ENCODE measurements around the gene SNX5.

The SNX5 gene

DNA sequence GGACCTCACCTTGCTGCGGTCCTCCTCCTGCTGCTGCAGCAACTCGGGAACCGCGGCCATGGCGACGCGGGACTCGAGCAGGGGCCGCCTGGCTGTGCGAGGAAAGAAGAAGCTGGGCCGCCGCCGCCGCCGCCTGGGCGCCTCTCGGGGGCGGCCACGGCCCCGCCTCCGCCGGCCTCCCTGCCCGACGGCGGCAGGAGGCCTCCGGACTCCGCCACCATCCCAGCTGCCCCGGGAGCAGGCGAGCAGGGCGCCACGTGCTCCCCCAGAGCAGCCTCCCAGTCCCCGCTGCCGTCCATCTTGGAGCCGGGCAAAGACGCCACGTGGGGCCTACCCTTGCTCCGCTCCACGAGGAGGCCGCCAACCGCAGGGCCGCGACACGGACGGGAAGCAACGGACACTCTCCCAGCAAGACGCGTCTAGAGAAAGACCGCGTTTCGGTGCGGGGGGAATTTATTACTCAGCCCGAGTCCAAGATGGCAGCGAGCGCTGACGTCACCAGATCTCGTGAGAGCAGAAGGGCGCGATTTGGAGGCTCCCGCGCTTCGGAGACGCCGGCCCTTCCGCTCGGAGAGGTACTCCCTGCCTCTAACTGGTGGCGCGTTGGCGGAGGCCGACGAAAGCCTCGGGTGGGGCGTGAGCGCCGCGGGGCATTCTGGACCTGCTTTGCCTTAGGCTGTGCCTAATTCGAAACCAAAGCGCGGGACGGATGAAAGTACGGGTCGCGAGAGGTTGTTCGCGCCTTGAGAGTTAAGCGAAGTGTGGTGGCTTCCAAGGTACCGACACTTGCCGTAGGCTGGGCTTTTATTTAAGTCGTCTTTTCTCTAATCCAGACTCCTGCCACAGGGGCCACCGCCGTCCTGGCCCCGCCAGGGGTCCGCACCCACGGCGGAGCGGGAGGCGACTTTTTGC is at the start of gene SNX5, which contains the start of gene MGME1:
Gene SNX5, minus strand, starts transcription at position 429 of the 912 bp plus-strand sequence. Its CDS starts 369 bp downstream, at position 60.
Gene MGME1, plus strand, starts transcription at position 653 of the 912 bp plus-strand sequence. CDS start 842 bp downstream, outside the sequence.
- peak; percentile 94 to 95 for ATAC-seq

DNA sequence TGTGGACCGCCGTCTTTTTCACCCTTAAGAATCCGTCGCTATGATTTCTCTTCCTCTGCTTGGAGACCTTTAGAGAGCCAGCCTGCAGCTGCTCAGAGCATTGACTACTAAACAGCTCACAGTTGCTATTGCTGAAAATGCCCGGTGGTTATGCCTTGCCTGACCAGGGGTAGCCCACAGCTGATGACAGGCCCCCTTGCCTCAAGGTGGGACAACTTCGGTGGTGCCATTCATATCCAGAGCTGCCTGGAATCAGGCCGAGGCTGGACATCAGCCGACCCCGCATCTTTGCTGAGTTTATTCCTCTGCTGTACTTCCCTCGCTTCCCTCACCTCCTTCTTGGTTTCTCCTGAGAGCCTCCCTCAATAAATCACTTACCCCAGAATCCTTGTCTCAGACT is 49.5 kb upstream of the SNX5 start:
- no peak for ATAC-seq

DNA sequence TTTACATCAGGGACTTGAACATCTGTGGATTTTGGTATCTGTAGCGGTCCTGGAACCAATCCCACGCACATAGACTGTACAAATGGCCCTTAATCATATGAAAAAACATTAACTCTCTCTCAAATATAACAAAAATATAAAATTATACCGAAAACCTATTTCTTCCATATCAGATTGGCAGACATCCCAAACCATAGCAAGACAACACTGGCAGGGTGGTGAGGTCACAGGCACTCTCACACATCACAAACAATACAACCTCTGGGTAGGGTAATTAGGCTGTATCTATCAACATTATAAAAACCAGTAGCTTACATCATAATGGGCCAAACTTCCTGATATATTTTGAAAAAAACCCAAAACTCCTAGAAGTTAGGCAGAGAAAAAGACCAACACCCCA is 48.2 kb upstream of the SNX5 start:
- ATAC-seq = no peak

DNA sequence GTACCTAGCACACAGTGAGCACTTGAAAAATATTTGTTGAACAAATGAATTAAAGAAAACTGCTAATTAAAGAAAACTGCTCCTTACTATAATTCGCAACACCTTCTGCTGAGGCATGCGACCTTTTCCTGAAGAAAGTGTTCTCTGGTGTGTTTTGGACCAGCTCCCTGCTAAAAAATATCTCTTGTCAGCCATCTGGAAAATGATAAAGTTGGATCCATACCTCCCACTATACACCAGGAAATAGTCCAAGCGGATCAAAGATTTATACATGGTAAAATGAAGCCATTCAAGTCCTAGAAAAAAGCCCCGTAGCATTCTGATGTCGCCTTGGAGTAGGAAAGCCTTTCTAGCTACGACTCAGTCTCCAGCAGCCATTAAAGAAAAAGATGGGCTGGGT is 45.8 kb upstream of the SNX5 start:
- no peak for ATAC-seq

DNA sequence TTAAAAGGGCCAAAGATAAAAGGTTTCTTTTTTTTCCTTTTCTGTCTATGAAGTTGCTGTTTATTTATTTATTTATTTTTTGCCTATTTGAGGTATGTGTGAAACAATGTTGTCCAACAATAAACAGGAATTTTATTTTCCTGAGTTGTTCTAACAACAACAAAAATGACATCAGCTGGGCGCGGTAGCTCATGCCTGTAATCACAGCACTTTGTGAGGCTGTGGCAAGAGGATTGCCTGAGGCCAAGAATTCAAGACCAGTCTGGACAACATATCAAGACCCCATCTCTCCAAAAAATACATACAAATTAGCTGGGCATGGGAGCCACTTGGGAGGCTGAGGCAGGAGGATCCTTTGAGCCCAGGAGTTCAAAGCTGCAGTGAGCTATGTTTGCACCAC is 44.3 kb upstream of the SNX5 start:
- no peak for ATAC-seq

DNA sequence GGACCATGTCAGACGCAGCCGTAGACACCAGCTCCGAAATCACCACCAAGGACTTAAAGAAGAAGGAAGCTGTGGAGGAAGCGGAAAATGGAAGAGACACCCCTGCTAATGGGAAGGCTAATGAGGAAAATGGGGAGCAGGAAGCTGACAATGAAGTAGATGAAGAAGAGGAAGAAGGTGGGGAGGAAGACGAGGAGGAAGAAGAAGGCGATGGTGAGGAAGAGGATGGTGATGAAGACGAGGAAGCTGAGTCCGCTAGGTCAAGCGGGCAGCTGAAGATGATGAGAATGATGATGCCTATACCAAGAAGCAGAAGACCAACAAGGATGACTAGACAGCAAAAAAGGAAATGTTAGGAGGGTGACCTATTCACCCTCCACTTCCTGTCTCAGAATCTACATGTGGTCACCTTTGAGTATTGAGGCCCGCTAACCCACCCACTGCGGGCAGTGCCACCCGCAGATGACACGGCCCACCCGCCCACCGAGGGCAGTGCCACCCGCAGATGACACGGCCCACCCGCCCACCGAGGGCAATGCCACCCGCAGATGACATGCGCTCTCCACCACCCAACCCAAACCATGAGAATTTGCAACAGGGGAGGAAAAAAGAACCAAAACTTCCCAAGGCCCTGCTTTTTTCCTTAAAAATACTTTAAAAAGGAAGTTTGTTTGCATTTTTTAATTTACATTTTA is 43.5 kb upstream of the SNX5 start:
- ATAC-seq = no peak

DNA sequence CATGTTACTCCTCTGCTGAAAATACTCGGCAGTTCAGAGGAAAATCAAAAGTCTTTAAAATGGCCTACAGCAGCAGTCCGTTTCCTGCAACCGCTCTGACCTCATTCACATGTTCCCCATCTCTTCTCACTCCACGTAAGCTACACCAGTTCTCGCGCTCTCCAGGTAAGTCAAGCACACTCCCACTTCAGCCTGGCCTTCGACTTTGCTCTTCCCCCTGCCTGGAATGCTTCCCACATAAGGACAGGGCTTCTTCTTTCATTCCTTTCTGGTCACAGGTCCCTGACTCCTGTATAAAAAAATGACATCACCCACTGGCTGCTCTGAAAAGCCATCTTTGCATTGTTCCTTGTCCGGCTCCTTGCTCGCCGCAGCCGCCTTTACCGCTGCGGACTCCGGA is 42.9 kb upstream of the SNX5 start:
- no peak for ATAC-seq

DNA sequence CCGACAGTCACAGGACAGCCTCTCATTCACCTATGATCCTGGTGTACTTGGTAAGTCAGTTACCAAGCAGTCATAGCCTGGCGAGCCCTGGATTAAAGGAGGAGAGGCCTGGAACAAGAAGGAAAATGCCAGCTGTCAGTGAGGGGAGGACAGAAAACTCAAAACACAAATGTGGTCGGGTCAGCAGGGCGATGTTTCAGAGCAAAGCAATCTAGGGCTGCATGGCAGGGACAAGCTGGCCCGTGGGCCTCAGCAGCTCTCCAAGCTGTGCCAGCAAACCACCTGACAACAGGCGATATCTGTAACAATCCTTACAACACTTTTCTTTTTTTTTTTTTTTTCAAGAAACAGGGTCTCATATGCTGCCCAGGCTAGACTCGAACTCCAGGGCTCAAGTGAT is 40.5 kb upstream of the SNX5 start:
- ATAC-seq = no peak

DNA sequence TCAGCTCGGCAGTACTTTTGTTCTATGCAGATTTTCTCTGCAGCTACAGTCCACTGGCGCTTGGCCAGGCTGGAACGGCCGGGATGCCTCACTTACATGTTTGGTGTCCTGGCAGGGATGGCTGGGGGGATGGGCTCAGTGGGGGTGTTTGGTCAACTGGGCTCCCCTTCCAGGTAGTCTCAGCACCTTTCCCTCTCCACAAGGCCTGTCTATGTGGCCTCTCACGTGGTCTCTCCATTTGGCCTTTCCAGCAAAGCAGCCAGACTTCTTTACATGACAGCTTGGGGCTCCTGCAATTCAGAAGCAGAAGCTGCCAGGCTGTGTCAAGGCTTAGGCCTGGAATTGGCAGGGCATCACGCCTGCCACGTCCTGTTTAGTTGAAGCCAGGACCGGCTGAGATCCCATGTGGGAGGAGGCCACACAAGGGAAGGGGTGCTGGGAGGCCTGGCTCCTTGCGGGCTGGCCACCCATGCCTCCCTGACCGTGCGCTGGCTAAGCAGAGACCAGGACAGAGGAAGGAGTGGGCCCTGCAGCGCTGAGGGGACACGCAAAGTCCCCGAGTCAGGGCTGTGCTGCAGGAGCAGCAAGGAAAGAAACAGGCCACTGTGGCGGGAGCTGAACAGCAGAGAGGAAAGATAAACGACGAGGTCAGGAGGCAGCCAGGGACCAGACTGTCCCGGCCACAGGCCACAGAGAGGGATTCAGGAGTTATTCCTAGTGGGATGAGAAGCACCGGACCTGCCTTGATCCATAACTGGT is 39.1 kb upstream of the SNX5 start:
- no peak for ATAC-seq

DNA sequence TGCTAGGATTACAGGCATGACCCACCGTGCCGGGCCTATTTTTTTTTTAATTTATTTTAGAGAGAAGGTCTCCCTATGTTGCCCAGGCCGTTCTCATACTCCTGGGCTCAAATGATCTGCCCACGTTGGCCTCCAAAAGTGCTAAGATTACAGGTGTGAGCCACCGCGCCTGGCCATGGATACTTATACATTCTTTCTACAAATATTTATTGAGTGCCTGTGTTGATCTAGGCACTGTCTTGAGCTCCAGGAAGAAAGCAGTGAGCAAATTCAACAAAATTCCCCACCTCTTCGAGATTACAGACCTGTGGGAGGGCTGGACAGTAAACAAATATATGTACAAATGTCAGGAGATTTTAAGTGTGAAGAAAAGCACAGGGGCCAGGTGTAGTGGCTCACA is 38.1 kb upstream of the SNX5 start:
- no peak for ATAC-seq

DNA sequence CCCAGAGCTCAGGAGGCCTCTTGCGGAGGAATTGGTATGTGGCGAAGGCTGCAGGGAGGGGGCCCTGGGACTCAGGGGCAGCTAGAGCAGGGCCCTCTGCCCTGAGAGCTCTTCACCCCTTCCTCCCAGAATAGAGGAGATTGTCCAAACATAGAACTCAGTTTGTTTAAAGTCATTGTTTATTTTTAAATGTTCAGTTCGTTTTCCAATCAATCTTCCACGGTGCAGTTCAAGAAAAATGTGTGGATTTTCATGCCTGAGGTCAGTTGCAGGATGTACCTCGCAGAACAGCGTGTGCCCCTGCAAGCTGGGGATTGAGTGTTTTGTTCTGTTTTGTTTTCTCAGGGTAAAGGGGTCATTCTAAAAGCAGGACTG is 37.4 kb upstream of the SNX5 start:
- ATAC-seq = no peak

DNA sequence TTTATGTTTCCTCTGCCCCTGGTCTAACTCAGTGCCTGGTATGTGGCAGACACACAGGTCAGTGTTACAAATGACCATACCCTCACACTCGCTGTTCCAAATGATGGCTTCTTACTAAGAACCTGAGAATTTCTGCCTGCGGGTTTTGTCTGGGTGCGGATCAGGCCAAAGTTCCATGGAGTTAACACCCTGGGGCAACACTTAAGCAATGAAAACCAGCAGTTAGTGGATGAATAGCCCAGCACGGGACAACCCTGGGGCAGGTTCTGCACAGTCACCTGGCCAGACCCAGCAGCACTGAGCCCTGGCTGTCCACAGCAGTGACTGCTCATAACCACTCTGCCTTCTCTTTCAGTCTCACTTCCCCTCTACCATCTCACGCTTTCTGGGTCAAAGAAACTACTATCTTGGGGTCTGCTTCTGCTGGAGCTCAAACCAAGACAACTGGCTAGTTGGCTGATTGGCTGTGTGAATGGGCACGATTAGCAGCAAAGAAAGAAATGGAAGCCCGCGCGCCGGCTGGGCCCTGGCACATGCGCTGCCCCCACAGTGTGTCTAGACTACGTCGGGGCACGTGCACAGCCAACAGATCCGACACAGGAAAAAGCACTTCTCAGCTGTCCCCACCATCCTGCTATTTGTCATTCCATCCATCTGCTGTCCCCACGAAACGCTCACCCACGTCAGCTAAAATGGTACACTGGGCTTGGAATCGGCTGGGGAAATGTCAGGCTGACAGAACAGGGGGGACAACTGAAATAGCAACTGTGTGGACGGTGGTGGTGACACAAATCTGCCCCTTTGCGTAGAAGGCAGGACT is 36.8 kb upstream of the SNX5 start:
- ATAC-seq = peak; percentile 46 to 59

DNA sequence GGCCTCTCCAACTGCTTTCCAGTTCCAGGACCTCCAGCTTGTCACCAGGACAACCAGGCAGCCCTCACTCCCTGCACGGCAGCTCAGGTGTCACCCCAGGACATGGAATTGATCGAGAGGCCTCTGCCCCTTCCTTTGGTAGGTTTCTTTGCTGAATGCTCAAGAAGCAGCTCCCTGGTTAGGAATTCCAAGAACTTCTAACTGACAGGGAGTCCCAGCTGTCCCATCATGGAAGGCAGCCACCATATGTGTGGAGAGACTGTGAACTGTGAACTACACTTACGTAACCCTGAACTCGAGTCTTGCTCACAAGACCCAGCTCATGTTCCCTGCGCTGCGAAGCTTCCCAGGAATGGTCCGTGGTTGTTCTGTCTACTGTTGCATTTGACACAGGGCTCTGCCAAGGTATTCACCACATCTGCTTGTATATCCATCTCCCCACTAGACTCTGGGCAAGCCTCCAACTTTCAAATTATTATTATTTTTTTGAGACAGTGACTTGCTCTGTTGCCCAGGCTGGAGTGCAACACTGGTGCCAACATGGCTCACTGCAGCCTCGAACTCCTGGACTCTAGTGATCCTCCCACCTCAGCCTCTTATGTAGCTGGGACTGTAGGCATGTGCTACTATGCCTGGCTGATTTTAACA is 35.9 kb upstream of the SNX5 start:
- no peak for ATAC-seq

DNA sequence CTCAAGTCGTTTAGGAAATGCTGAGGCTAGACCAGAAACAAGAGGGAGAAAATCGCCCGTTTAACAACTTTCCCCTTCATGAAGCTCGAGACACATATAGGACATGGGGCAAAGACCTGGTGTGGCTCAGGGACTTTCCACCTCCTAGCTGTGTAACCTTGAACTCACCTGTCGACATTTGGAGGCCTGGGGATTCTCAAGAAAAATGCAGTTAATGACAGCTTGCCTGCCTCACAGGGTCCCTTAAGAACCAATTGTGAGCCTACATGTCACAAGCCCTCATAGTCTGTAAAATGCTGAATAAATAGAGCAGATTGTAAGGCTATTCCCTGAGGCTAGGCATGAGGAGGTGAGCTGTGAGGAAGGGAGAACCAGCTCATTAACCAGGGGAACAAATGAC is 35.3 kb upstream of the SNX5 start:
- ATAC-seq = no peak

DNA sequence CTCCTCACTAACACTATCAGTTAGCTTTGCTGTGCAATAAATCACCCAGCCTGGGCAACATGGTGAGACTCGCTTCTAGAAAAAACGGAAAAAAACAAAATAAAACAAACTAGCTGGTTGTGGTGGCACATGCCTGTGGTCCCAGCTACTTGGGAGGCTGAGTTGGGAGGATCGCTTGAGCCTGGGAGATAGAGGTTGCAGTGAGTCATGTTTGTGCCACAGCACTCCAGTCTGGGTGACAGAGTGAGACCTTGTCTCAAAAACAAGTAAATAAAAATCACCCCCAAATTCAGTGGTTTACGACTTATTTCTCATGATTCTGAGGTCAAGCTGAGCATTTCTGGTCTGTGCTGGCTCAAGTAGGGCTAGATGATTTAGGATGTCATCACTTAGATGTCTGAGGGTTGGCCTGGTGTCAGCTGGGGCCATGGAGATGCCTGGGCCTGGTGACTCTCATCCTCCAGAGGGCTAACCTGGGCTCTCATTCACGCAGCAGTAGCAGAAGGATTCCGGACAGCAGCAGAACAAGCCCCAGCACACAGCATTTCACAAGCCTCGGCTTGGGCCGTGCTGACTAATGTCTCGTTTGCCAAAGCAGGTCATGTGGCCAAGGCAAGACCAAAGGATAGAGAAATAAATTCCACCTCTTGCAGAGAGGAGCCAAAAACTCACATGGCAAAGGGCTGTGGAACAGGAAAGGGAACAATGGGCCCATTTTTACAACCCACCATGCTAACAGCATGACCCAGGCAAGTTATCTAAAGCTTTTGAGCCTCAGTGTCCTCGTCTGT is 32.7 kb upstream of the SNX5 start:
- ATAC-seq = no peak

DNA sequence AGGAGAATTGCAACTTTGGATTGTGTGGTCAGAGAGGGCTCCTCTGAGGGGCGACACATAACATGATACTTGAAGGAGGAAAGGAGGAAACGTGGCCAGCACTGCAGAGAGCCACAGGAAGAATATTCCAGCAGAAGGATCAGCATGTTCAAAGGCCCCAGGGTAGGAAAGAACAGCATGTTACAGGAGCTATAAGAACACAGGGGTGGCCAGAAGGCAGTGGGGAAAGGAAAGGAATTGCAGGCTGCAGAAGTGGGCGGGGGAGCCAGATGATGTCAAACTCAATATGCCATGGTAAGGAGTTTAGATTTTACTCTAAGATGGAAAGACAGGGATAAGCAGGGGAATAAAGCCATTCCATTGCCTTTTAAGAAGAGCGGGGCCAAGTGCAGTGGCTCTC is 31.0 kb upstream of the SNX5 start:
- ATAC-seq = no peak

DNA sequence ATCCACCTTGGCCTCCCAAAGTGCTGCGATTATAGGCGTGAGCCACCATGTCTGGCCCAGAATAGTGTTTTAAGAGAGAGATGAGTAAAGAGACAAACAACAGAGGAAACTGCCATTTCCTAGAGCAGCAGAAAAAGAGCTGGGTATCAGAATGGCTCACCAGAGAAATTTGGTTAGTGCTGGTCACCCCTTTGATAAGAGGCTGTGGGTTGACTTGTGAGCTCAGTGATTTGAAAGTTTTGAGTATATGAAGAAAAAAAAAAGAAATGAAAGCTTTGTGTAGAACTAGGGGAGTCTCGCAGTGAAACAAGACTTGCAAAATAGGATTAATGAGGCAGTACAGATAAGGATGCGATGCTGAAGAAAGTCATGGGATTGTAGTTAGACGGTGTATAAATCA is 29.9 kb upstream of the SNX5 start:
- no peak for ATAC-seq

DNA sequence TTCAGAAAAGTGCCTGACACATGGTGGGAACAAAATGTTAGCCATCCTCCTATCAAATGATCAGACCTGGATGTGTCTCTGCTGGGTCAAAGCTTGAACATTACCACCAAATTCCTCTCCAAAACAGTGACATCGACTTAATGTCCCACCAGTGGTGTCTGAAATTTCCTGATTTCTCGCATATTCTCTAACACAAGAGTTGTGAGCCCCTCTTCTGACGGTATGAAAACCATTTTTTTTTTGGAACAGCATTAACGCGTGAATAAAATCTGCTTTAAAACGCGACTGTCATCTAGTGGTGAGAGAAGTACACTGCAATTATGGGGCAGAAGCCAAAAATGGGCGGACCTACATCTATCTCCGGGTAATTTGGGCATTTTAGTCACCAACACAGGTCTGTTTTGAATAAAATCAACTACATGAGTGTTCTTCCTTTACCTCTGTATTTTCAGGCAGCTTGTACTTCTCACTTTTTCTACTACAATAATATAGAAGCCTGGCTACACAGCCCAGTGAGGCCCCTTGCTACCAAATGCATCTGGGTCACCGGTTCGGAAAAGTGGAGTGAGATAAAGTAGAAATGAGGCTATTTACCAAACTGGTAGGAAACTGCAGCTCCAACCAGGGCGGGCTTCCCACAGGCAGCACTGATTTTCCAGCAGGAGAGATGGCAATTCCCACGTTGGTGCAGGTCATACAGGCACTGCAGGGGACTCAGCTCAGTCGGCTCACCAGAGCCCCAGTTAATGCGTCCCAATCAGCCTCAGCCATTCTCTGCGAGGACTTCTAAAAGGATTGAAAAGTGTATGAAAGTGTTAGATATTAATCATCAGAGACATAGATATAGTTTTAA is 27.6 kb upstream of the SNX5 start:
- peak; percentile 55 for ATAC-seq

DNA sequence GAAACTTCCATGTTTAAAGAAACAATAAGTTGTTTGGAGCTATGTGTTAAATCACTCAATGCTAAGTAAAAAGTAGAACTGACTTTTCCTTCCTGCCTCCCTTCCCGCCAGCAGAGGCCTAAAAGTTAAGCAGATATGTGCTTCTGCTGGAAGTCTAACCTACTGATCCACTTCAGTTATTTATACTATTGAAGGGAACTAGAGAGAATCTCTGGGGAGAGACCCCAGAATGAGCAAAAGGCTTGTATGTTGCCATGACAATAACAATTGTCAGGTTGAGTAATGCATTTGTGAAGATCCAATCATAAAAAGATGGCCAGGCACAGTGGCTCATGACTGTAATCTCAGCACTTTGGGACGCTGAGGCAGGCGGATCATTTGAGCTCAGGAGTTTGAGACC is 25.0 kb upstream of the SNX5 start:
- no peak for ATAC-seq
